Thoracic aorta (tissue), 2 donors: Measurements from ENCODE around the gene SCAPER. TPM values are rescaled to one million over a fixed set of nuclear protein-coding genes. Genes with fewer than 3 reads are reported as not detected.

Experiments used
- ATAC-seq: fragments of 150-250 bp; one replicate; pipeline ENCODE4 v1.8.0; 2017; ENCODE audit warnings: low read depth; ENCODE audit not compliant: insufficient number of reproducible peaks, low FRiP score
- DNase-seq: peaks from one replicate; pipeline ENCODE4 v3.0.0-alpha.2; 2020; ENCODE audit warnings: low spot score
- H3K27ac ChIP-seq, 2 donors: fragments of 200-600 bp; sonication (generic); 1 replicate in 1 of 2; 2 replicates in 1 of 2; pipeline ENCODE4 v1.5.1; 2016; ENCODE audit warnings: mild to moderate bottlenecking in 2 of 2, moderate library complexity in 2 of 2
- H3K27me3 ChIP-seq: fragments of 200-600 bp; sonication (generic); replicated peaks from 2 replicates; pipeline ENCODE4 v1.6.0; 2016; ENCODE audit warnings: mild to moderate bottlenecking; ENCODE audit not compliant: insufficient read depth
- H3K36me3 ChIP-seq: fragments of 200-600 bp; sonication (generic); one replicate; pipeline ENCODE4 v1.5.1; 2016
- H3K4me1 ChIP-seq, 2 donors: fragments of 200-600 bp; sonication (generic); 1 replicate in 1 of 2; 2 replicates in 1 of 2; pipeline versions ENCODE4 v1.5.1 to v1.6.0; 2016; ENCODE audit warnings: low read depth in 2 of 2, mild to moderate bottlenecking in 1 of 2; ENCODE audit not compliant: control insufficient read depth in 1 of 2
- H3K4me3 ChIP-seq: fragments of 200-600 bp; sonication (generic); 2 replicates; pipeline ENCODE4 v1.5.1; 2016; ENCODE audit warnings: mild to moderate bottlenecking
- H3K9me3 ChIP-seq: fragments of 200-600 bp; sonication (generic); 2 replicates; pipeline ENCODE4 v1.5.1; 2016
- total RNA-seq, 2 donors: library from RNA; depleted of rRNA; stranded (reverse); fragments of >200 nt; gene quantifications; one replicate each; pipeline versions ENCODE4 v1.1.0 to v1.2.3, GENCODE V29; 2016
- TF ChIP-seq, protein P1 (sequence below): fragments of 200-600 bp; sonication (generic); IDR thresholded peaks from one replicate; pipeline ENCODE4 v1.5.1; 2019; ENCODE audit warnings: antibody characterized with exemption

The SCAPER gene
- total RNA-seq, 2 donors from 2014 or later, result 29.6 to 65.0 TPM

DNA sequence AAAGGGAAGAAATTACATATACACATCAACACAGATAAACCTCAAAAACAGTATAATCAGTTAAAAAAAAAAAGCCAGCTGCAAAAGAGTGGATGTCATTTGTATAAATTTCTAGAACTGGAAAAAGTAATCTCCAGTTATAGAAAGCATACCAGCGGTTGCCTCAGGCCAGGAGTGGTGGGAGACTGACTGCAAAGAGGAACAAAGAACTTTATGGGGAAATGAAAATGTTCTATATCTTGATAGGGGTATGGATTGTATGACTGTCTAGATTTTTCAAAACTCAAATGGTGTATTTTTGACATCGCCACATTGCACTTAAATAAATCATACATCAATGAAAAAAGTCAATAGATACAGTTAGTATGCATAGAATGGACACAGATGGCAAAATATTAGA lies 241.6 kb downstream of the SCAPER start:
- Histone ChIP-seq H3K27me3 (no peaks in the 10 kb centered on the region), H3K4me1 (no peaks in the 10 kb centered on the region), H3K9me3 (no peaks in the 10 kb centered on the region), H3K36me3 (no peaks in the 10 kb centered on the region), H3K27ac (no peak overlapping the region), H3K4me3 (no peak overlapping the region)
- ATAC-seq (no peak), DNase-seq (no peak)
- TF ChIP-seq, protein P1, sequence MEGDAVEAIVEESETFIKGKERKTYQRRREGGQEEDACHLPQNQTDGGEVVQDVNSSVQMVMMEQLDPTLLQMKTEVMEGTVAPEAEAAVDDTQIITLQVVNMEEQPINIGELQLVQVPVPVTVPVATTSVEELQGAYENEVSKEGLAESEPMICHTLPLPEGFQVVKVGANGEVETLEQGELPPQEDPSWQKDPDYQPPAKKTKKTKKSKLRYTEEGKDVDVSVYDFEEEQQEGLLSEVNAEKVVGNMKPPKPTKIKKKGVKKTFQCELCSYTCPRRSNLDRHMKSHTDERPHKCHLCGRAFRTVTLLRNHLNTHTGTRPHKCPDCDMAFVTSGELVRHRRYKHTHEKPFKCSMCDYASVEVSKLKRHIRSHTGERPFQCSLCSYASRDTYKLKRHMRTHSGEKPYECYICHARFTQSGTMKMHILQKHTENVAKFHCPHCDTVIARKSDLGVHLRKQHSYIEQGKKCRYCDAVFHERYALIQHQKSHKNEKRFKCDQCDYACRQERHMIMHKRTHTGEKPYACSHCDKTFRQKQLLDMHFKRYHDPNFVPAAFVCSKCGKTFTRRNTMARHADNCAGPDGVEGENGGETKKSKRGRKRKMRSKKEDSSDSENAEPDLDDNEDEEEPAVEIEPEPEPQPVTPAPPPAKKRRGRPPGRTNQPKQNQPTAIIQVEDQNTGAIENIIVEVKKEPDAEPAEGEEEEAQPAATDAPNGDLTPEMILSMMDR, result no peak

DNA sequence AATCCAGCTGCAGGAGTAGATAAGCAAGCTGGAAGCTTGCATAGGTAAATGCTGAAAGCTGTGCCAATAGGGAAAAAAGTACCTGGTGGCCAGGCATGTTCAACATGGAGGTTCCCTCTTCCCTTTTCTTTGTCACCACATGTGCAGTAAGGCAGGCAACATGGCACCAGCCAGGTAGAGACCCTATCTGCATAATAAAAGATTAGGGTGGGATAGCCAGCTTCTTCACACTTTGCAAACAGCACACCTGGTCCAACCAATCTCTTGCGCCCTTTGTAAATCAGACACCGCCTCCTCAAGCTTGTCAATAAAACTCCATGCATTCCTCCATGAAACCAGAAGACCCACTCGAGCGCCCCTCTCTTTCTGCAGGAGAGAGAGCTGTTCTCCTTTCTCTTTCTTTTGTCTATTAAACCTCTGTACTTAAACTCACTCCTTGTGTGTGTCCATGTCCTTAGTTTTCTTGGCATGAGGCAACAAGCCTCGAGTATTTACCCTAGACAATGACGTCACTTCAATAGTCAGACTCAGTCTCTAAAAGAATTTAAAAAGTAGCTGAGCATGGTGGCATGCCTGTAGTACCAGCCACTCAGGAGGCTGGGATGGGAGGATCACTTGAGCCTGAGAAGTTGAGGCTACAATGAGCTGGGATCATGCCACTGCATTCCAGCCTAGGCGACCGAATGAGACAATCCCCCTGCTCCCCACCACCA lies 256.3 kb downstream of the SCAPER start:
- DNase-seq (no peak), ATAC-seq (no peak)
- Histone ChIP-seq H3K4me1 (no peaks in the 10 kb centered on the region), H3K36me3 (no peaks in the 10 kb centered on the region), H3K27me3 (no peaks in the 10 kb centered on the region), H3K9me3 (peaks cover 4% of the 10 kb centered on the region), H3K4me3 (no peak overlapping the region), H3K27ac (no peak overlapping the region)
- TF ChIP-seq, protein P1, result no peak

GRCh38 chr15:76647612-76648011 lies 257.5 kb downstream of the SCAPER start:
- Histone ChIP-seq H3K27me3 (no peaks in the 10 kb centered on the region), H3K9me3 (peaks cover 4% of the 10 kb centered on the region), H3K27ac (no peak overlapping the region), H3K4me1 (no peaks in the 10 kb centered on the region), H3K36me3 (no peaks in the 10 kb centered on the region), H3K4me3 (no peak overlapping the region)
- TF ChIP-seq, protein P1, result no peak
- DNase-seq (no peak), ATAC-seq (no peak)

DNA sequence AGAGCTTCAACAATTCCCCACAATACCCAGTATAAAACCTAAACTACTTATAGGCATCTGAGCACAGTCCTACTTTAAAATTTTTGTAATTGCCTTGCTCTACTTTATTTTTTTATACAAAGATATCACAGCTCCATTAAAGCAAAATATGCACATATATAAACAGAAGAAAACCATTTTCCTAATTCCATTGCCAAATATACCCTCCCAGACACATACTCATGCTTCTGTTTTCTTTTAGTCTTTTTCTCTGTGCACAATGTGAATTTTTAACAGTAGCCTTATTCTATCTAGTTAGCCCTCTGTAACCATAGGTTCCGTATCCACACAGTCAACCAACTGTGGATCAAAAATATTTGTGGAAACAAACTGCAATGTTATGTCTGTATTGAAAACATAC lies 260.5 kb downstream of the SCAPER start:
- Histone ChIP-seq H3K27me3 (no peaks in the 10 kb centered on the region), H3K27ac (no peak overlapping the region), H3K9me3 (peaks cover 4% of the 10 kb centered on the region), H3K4me1 (no peaks in the 10 kb centered on the region), H3K4me3 (no peak overlapping the region), H3K36me3 (no peaks in the 10 kb centered on the region)
- ATAC-seq (no peak), DNase-seq (no peak)
- TF ChIP-seq, protein P1, result no peak

DNA sequence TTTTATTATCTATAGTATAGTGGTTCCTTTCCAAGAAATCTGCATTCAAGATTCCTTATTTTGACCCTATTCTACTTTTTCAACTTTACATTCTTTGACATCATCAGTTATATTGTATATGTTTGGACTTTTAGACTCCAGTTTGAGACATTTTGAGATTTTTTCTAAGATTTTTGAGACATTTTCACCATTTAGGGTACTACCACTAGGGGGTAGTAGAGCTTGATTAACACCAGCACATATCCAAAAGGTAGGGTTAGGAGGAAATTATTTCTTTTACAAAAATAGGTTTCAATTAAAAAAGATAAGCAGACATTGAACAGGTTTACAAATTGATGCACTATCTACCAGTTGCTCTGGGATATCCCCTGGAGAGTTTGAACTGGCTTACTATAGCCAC lies 262.5 kb downstream of the SCAPER start:
- H3K27me3 ChIP-seq, result no peaks in the 10 kb centered on the region
- H3K36me3 ChIP-seq, result no peaks in the 10 kb centered on the region
- H3K4me3 ChIP-seq, result no peak overlapping the region
- ATAC-seq (no peak), DNase-seq (no peak)
- TF ChIP-seq, protein P1, result no peak
- no peak overlapping the region for H3K27ac ChIP-seq
- H3K4me1 ChIP-seq, result no peaks in the 10 kb centered on the region
- H3K9me3 ChIP-seq, result peaks cover under 1% of the 10 kb centered on the region
